Esophagus muscularis mucosa (tissue), 4 donors: ENCODE results near the gene LPAR1.

Experiments used
- EP300 ChIP-seq: sonication (generic); formaldehyde crosslinking; IDR thresholded peaks from one replicate; pipeline ENCODE4 v1.6.1; 2017; ENCODE audit warnings: antibody characterized with exemption
- POLR2A ChIP-seq: fragments of 450-650 bp; IDR thresholded peaks from one replicate; pipeline ENCODE4 v1.6.1; 2017; ENCODE audit warnings: antibody characterized with exemption, moderate library complexity, mild to moderate bottlenecking, low read depth
- POLR2AphosphoS5 ChIP-seq, 2 donors: sonication (generic); formaldehyde crosslinking; IDR thresholded peaks; one replicate each; pipeline ENCODE4 v1.6.1; 2017; ENCODE audit warnings: antibody characterized with exemption in 2 of 2
- TF ChIP-seq, protein P1 (sequence below), 3 experiments: fragments of 200-600 bp in 2 of 3; fragments of 450-650 bp in 1 of 3; sonication (generic) in 2 of 3; IDR thresholded peaks; one replicate each; pipeline ENCODE4 v1.5.1; 2017 to 2019; ENCODE audit warnings: antibody characterized with exemption in 3 of 3, mild to moderate bottlenecking in 2 of 3, moderate library complexity in 1 of 3

GRCh38 chr9:111000202-111000601 is 38.1 kb downstream of the LPAR1 start:
- no peak for TF ChIP-seq POLR2A
- TF ChIP-seq, protein P1, sequence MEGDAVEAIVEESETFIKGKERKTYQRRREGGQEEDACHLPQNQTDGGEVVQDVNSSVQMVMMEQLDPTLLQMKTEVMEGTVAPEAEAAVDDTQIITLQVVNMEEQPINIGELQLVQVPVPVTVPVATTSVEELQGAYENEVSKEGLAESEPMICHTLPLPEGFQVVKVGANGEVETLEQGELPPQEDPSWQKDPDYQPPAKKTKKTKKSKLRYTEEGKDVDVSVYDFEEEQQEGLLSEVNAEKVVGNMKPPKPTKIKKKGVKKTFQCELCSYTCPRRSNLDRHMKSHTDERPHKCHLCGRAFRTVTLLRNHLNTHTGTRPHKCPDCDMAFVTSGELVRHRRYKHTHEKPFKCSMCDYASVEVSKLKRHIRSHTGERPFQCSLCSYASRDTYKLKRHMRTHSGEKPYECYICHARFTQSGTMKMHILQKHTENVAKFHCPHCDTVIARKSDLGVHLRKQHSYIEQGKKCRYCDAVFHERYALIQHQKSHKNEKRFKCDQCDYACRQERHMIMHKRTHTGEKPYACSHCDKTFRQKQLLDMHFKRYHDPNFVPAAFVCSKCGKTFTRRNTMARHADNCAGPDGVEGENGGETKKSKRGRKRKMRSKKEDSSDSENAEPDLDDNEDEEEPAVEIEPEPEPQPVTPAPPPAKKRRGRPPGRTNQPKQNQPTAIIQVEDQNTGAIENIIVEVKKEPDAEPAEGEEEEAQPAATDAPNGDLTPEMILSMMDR (IDR thresholded peaks at IDR 0.05): no peak
- TF ChIP-seq EP300: no peak
- no peak for TF ChIP-seq POLR2AphosphoS5 (IDR thresholded peaks at IDR 0.05)
